Esophagus muscularis mucosa (tissue), 4 donors: Measurements from ENCODE around the gene ARHGEF10L. TPM values are rescaled to one million over a fixed set of nuclear protein-coding genes. Genes with fewer than 3 reads are reported as not detected.

ENCODE experiments used
- DNase-seq: peaks from one replicate; pipeline ENCODE4 v3.0.0-alpha.2; 2017; ENCODE audit errors: extremely low spot score
- H3K27ac ChIP-seq, 4 donors: fragments of 200-600 bp; sonication (generic); replicated peaks in 1 of 4; 1 replicate in 3 of 4; 2 replicates in 1 of 4; pipeline ENCODE4 v1.5.1; 2016 to 2019; ENCODE audit warnings: mild to moderate bottlenecking in 1 of 4
- H3K27me3 ChIP-seq, 4 donors: fragments of 200-600 bp; sonication (generic); one replicate each; pipeline versions ENCODE4 v1.5.1 to v1.6.0; 2016 to 2019
- H3K36me3 ChIP-seq, 4 donors: fragments of 200-600 bp; sonication (generic); one replicate each; pipeline ENCODE4 v1.5.1; 2016 to 2019
- H3K4me1 ChIP-seq, 4 donors: fragments of 200-600 bp; sonication (generic); one replicate each; pipeline ENCODE4 v1.5.1; 2016 to 2019
- H3K4me3 ChIP-seq, 4 donors: fragments of 200-600 bp; sonication (generic); 1 replicate in 2 of 4; 2 replicates in 2 of 4; pipeline ENCODE4 v1.5.1; 2016 to 2019; ENCODE audit warnings: mild to moderate bottlenecking in 4 of 4, moderate library complexity in 1 of 4
- H3K9me3 ChIP-seq, 4 donors: fragments of 200-600 bp; sonication (generic); 1 replicate in 3 of 4; 2 replicates in 1 of 4; pipeline ENCODE4 v1.5.1; 2016 to 2019
- CTCF ChIP-seq, 3 experiments: fragments of 200-600 bp in 2 of 3; fragments of 450-650 bp in 1 of 3; sonication (generic) in 2 of 3; IDR thresholded peaks; one replicate each; pipeline ENCODE4 v1.5.1; 2017 to 2019; ENCODE audit warnings: antibody characterized with exemption in 3 of 3, mild to moderate bottlenecking in 2 of 3, moderate library complexity in 1 of 3
- EP300 ChIP-seq: sonication (generic); formaldehyde crosslinking; IDR thresholded peaks from one replicate; pipeline ENCODE4 v1.6.1; 2017; ENCODE audit warnings: antibody characterized with exemption
- POLR2A ChIP-seq: fragments of 450-650 bp; IDR thresholded peaks from one replicate; pipeline ENCODE4 v1.6.1; 2017; ENCODE audit warnings: antibody characterized with exemption, moderate library complexity, mild to moderate bottlenecking, low read depth
- POLR2AphosphoS5 ChIP-seq, 2 donors: sonication (generic); formaldehyde crosslinking; IDR thresholded peaks; one replicate each; pipeline ENCODE4 v1.6.1; 2017; ENCODE audit warnings: antibody characterized with exemption in 2 of 2
- WGBS: methylation state at CpG from one replicate; pipeline ENCODE4 v1.1.5; 2018; 5-methylcytosine and 5-hydroxymethylcytosine counted together
- intact Hi-C: fragments of 100-400 bp; cut with DNase I; formaldehyde crosslinking; loops from one replicate; pipeline ENCODE4 v1.15.1; 2023
- total RNA-seq, 4 donors: library from RNA; depleted of rRNA; stranded (reverse); fragments of >200 nt; gene quantifications; one replicate each; pipeline versions ENCODE4 v1.1.0 to v1.2.1, GENCODE V29; 2016

The ARHGEF10L gene
- total RNA-seq, 4 donors from 2014 or later: 46.6 to 93.0 (median 66.9) TPM

GRCh38 chr1:17525996-17526686 lies 13.4 kb upstream of the ARHGEF10L start:
- no peaks in the 10 kb centered on the region for H3K36me3 ChIP-seq
- peak overlapping the region; percentile 82 to 98 (median 86) for H3K27ac ChIP-seq
- WGBS: 82% methylated on average over 4 of the region's 4 CpGs
- no peaks in the 10 kb centered on the region for H3K9me3 ChIP-seq
- intact Hi-C loops: no loop called here
- no peak overlapping the region for H3K4me3 ChIP-seq
- peaks cover 8 to 50% (median 43%) of the 10 kb centered on the region in 4 donors for H3K4me1 ChIP-seq
- no peaks in the 10 kb centered on the region for H3K27me3 ChIP-seq
- DNase-seq: no peak
- no peak for TF ChIP-seq CTCF (IDR thresholded peaks at IDR 0.05)
- TF ChIP-seq POLR2A: no peak
- TF ChIP-seq EP300: no peak
- no peak for TF ChIP-seq POLR2AphosphoS5 (IDR thresholded peaks at IDR 0.05)

DNA sequence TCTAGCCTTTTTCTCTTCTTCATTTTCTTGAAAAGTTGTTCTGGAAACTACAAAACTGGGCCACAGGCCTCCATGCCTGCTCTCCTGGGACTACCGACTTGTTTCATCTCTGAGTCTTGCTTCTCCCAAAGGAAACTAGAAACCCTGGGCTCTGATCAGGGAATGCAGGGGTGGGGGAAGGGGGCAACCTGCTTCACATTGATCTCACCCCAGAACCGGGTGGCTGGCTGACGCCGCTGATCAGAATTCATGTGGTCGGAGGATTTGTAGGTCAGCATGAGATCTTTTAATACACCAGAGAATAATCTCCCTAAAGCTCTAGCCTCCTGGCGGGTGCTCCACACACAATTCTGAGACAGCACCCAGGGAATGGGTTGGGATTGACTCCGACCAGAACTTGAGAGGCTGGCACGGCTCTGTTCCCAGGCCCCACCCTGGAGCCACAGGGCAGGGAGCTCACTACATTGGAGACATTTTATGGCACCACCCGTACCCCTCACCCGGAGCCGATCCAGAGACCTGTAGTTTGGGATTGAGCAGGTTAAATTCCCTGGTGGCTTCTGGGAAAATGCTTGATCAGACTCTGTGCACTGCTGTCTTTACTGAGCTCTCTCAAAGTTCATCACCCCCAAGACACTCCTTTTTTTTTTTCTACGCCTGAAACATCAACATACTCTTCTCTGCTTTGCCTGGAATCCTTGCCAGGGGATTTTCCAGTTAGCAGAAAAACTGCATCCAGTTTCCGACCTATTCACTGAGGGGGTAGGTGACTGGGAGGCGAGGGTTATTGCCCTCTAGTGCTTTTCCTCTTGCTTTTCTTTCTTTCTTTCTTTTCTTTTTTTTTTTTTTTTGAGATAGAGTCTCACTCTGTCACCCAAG lies 12.2 kb upstream of the ARHGEF10L start:
- no peak for TF ChIP-seq POLR2A
- no peak for TF ChIP-seq CTCF (IDR thresholded peaks at IDR 0.05)
- no peak for TF ChIP-seq EP300
- TF ChIP-seq POLR2AphosphoS5 (IDR thresholded peaks at IDR 0.05): peak; percentile 33 to 47
- no peak overlapping the region for H3K4me3 ChIP-seq
- H3K27me3 ChIP-seq: no peaks in the 10 kb centered on the region
- 35% methylated on average over 11 of the region's 14 CpGs for WGBS
- H3K9me3 ChIP-seq: no peaks in the 10 kb centered on the region
- DNase-seq: no peak
- peaks cover 18 to 62% (median 54%) of the 10 kb centered on the region in 4 donors for H3K4me1 ChIP-seq
- intact Hi-C loops: no loop called here
- peak overlapping the region; percentile 82 to 98 (median 86) for H3K27ac ChIP-seq
- no peaks in the 10 kb centered on the region for H3K36me3 ChIP-seq

GRCh38 chr1:17529381-17529780 lies 10.1 kb upstream of the ARHGEF10L start:
- intact Hi-C loops: no loop called here
- H3K9me3 ChIP-seq: no peaks in the 10 kb centered on the region
- no peak for TF ChIP-seq POLR2A
- no peak for TF ChIP-seq CTCF (IDR thresholded peaks at IDR 0.05)
- TF ChIP-seq POLR2AphosphoS5 (IDR thresholded peaks at IDR 0.05): no peak
- TF ChIP-seq EP300: no peak
- DNase-seq: no peak
- H3K27me3 ChIP-seq: no peaks in the 10 kb centered on the region
- H3K27ac ChIP-seq: peak overlapping the region in 1 of 4 donors; percentile 98
- no peak overlapping the region for H3K4me3 ChIP-seq
- H3K4me1 ChIP-seq: peaks cover 24 to 83% (median 75%) of the 10 kb centered on the region in 4 donors
- H3K36me3 ChIP-seq: no peaks in the 10 kb centered on the region

- Histone ChIP-seq H3K4me3 (no peak overlapping the region), H3K27ac (peak overlapping the region; percentile 91 to 98 (median 97)), H3K4me1 (peaks cover 24 to 92% (median 86%) of the 10 kb centered on the region in 4 donors), H3K9me3 (no peaks in the 10 kb centered on the region), H3K36me3 (no peaks in the 10 kb centered on the region), H3K27me3 (no peaks in the 10 kb centered on the region)
- no peak for DNase-seq
- WGBS: 67% methylated on average over 4 of the region's 4 CpGs
- intact Hi-C loops: loop anchor here (5.0 kb wide), 1 partner anchor 56 kb away; no protein-coding TSS in a partner anchor
- TF ChIP-seq POLR2A (no peak), CTCF (IDR thresholded peaks at IDR 0.05) (no peak), EP300 (no peak), POLR2AphosphoS5 (IDR thresholded peaks at IDR 0.05) (no peak)
Observed at GRCh38 chr1:17531343-17531681, 8.2 kb upstream of the ARHGEF10L start.
